ENCODE data around the gene PPY.

GRCh38 chr17:43906951-43907424 lies 35.3 kb downstream of the PPY start:
- TF ChIP-seq CTCF (IDR thresholded peaks at IDR 0.05 in 2 of 3, conservative IDR thresholded peaks at IDR 0.05 in 1 of 3; ENCODE audit: control insufficient read depth in 2 of 3, extremely low read depth in 1 of 3, insufficient read depth in 1 of 3, low read depth in 3 of 3, low read length in 3 of 3): no peak
- TF ChIP-seq JUND (IDR thresholded peaks at IDR 0.05; ENCODE audit: low read depth, low read length): no peak
- no peak for TF ChIP-seq HDAC2 (IDR thresholded peaks at IDR 0.05)
- TF ChIP-seq EGR1 (IDR thresholded peaks at IDR 0.05; ENCODE audit: borderline replicate concordance in 1 of 2, low read depth in 2 of 2, low read length in 2 of 2): no peak
- no peak for TF ChIP-seq GABPA (IDR thresholded peaks at IDR 0.05; ENCODE audit: low read depth)
- no peak for TF ChIP-seq POLR2A (IDR thresholded peaks at IDR 0.05; ENCODE audit: low read depth, low read length)
- TF ChIP-seq FOXK2 (IDR thresholded peaks at IDR 0.05): no peak
- TF ChIP-seq TAF1 (IDR thresholded peaks at IDR 0.05; ENCODE audit: borderline replicate concordance, low read depth, low read length): no peak
- no peak for TF ChIP-seq BRCA1 (IDR thresholded peaks at IDR 0.05; ENCODE audit: low read depth, low read length)
- TF ChIP-seq, protein P1, sequence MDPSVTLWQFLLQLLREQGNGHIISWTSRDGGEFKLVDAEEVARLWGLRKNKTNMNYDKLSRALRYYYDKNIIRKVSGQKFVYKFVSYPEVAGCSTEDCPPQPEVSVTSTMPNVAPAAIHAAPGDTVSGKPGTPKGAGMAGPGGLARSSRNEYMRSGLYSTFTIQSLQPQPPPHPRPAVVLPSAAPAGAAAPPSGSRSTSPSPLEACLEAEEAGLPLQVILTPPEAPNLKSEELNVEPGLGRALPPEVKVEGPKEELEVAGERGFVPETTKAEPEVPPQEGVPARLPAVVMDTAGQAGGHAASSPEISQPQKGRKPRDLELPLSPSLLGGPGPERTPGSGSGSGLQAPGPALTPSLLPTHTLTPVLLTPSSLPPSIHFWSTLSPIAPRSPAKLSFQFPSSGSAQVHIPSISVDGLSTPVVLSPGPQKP (IDR thresholded peaks at IDR 0.05; ENCODE audit: low read depth, low read length): no peak
- no peak for TF ChIP-seq POLR2AphosphoS5 (IDR thresholded peaks at IDR 0.05; ENCODE audit: low read length)
- TF ChIP-seq ATF7 (IDR thresholded peaks at IDR 0.05; ENCODE audit: low read depth): no peak
- no peak for TF ChIP-seq EZH2 (IDR thresholded peaks at IDR 0.05; ENCODE audit: borderline replicate concordance, control insufficient read depth, low read depth, low read length)
